ENCODE data around the gene ADH1C.

- TF ChIP-seq CTCF (IDR thresholded peaks at IDR 0.05; ENCODE audit: low read length) (no peak), EZH2 (IDR thresholded peaks at IDR 0.05; ENCODE audit: borderline replicate concordance, low read length) (no peak)
Measured at GRCh38 chr4:99383833-99384392, 31.4 kb upstream of the ADH1C start.

Data from OCI-LY1 (cell line).